Measurements from ENCODE around the gene MTF2. TPM values are rescaled to one million over a fixed set of nuclear protein-coding genes. Genes with fewer than 3 reads are reported as not detected.

Gene MTF2
- total RNA-seq, 1 experiment from 2014 or later = 110 TPM

DNA sequence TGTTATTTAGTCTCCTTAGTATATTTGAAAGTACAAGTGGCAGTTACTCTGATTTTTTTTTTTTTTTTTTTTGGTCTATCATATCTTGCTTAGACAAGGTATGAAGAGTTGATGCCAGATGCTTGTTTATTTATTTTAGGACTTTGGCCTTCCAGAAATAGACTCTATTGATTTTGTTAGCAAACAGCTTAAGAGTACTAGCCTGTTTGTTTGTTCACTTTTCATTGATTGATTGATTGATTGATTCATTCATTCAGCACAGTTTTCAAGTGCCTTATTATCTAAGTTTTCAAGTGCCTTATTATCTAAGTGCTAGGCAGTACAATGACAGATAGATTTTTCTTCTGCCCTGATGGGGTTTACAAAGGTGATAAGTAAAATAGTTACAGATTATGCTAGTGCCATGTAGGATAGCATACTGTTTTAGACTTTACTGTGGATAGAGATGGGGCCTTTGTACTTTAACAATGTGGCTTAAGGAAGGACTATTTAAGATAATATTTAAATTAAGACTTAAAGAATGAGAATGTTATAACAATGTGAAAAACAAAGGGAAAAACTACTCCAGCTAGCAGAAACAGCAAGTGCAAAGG is 50.5 kb downstream of the MTF2 start:
- no peak overlapping the region for H2AFZ ChIP-seq (ENCODE audit: low read length)
- H2BK12ac ChIP-seq (ENCODE audit: insufficient read length, low read depth, low read length) = no peak overlapping the region
- no peak for DNase-seq
- no peaks in the 10 kb centered on the region for H3K27me3 Mint-ChIP-seq (ENCODE audit: low read depth)
- H3K79me2 ChIP-seq (ENCODE audit: insufficient read depth, low read length) = 0 out of 2 replicates have a peak, but pooled peaks cover 2% of the 10 kb centered on the region
- no peaks in the 10 kb centered on the region for H3K9me3 Mint-ChIP-seq
- H3T11ph ChIP-seq (ENCODE audit: low read length) = no peak overlapping the region
- no peak overlapping the region for H3K9ac ChIP-seq (ENCODE audit: extremely low read depth, insufficient read length, low read length)
- no peak overlapping the region for H3K14ac ChIP-seq (ENCODE audit: insufficient read depth, low read length)
- H3K27me3 ChIP-seq (ENCODE audit: insufficient read depth, low read length) = no peaks in the 10 kb centered on the region
- no peak overlapping the region for H3K27ac Mint-ChIP-seq
- no peak overlapping the region for H3K4me2 ChIP-seq (ENCODE audit: insufficient read depth, insufficient read length, low read length)
- H2BK120ac ChIP-seq (ENCODE audit: low read depth, low read length, poor library complexity, severe bottlenecking) = no peak overlapping the region
- H2BK15ac ChIP-seq (ENCODE audit: low read depth, low read length) = no peak overlapping the region
- H3K4me3 Mint-ChIP-seq = no peak overlapping the region
- no peaks in the 10 kb centered on the region for H3K23me2 ChIP-seq (ENCODE audit: insufficient read length, low read depth, low read length, poor library complexity, severe bottlenecking)
- H4K20me1 ChIP-seq (ENCODE audit: control insufficient read depth, insufficient read depth, insufficient read length) = no peaks in the 10 kb centered on the region
- H2BK20ac ChIP-seq (ENCODE audit: low read depth, low read length, poor library complexity, severe bottlenecking) = no peak overlapping the region
- no peaks in the 10 kb centered on the region for H3K9me3 ChIP-seq (ENCODE audit: control insufficient read depth, low read depth, low read length)
- no peak overlapping the region for H3K56ac ChIP-seq (ENCODE audit: insufficient read length, low read depth, low read length)
- H2BK5ac ChIP-seq (ENCODE audit: insufficient read length, low read length) = no peak overlapping the region
- no peak overlapping the region for H4K8ac ChIP-seq (replicated peaks; ENCODE audit: insufficient read length, low read depth, low read length)
- H3K27ac ChIP-seq (ENCODE audit: insufficient read length, low read depth, low read length) = no peak overlapping the region
- no peak for TF ChIP-seq CTCF (conservative IDR thresholded peaks at IDR 0.05)
- no peak overlapping the region for H2AK5ac ChIP-seq (ENCODE audit: insufficient read length, low read length)
- H3K4me1 Mint-ChIP-seq = peaks cover 17 to 18% of the 10 kb centered on the region in 2 experiments
- H3K36me3 Mint-ChIP-seq (ENCODE audit: insufficient read depth in 1 of 3, low read depth in 3 of 3) = peaks cover 10 to 31% (median 25%) of the 10 kb centered on the region in 3 experiments; a peak in 6 of 7 replicates
- no peaks in the 10 kb centered on the region; the same call in 1 of the 2 replicates for H3K4me1 ChIP-seq (ENCODE audit: insufficient read depth, low read length)
- peaks cover 4% of the 10 kb centered on the region for H3K79me1 ChIP-seq (ENCODE audit: insufficient read depth, low read depth, low read length, poor library complexity, severe bottlenecking)
- H3K4ac ChIP-seq (ENCODE audit: low read depth, low read length) = no peak overlapping the region
- no peak overlapping the region for H3K23ac ChIP-seq (ENCODE audit: insufficient read length, low read depth, low read length)
- no peak overlapping the region for H3K18ac ChIP-seq (ENCODE audit: insufficient read length, low read depth, low read length)
- H4K91ac ChIP-seq (ENCODE audit: insufficient read length, low read depth, low read length) = no peak overlapping the region
- H4K5ac ChIP-seq (ENCODE audit: insufficient read length, low read depth, low read length) = no peak overlapping the region
